Caco-2 (cell line): ENCODE measurements around the gene BCOR. TPM values are rescaled to one million over a fixed set of nuclear protein-coding genes. Genes with fewer than 3 reads are reported as not detected.
A peak's percentile ranks its signal among the peaks of the same experiment; 100 is the strongest.

ENCODE experiments used
- BruUV-seq: library from RNA; stranded (reverse); fragments of 400-500 nt; replicated peaks from 2 replicates; lab custom pipeline; 2021; lab: Mats Ljungman, UMichigan
- CTCF ChIA-PET: fragments of 300-600 bp; sonication (Branson Sonifier 250); formaldehyde crosslinking; loops from one replicate; lab custom pipeline; 2022; ENCODE audit warnings: antibody characterized with exemption; lab: Charles Lee
- POLR2A ChIA-PET: fragments of 300-600 bp; sonication (Branson Sonifier 250); formaldehyde crosslinking; loops from one replicate; lab custom pipeline; 2022; ENCODE audit warnings: antibody characterized with exemption; lab: Charles Lee
- DNase-seq, 2 experiments: peaks; one replicate each; pipeline versions ENCODE4 v3.0.0 to v3.0.0-alpha.2; 2020 to 2022
- H3K27me3 ChIP-seq: replicated peaks from 2 replicates; pipeline ENCODE4 v1.6.0; 2011; ENCODE audit warnings: low read length; ENCODE audit not compliant: control insufficient read depth, insufficient read depth
- H3K36me3 ChIP-seq: 2 replicates; pipeline ENCODE4 v1.5.1; 2011; ENCODE audit warnings: low read length; ENCODE audit not compliant: control insufficient read depth, insufficient read depth
- H3K4me1 ChIP-seq: fragments of 250-450 bp; sonication (Bioruptor Pico); 2 replicates; pipeline ENCODE4 v1.5.1; 2020; ENCODE audit warnings: mild to moderate bottlenecking
- H3K4me3 ChIP-seq: 2 replicates; pipeline ENCODE4 v1.5.1; 2011; ENCODE audit warnings: low read depth, mild to moderate bottlenecking, control low read depth, low read length
- H3K9me3 ChIP-seq: fragments of 250-450 bp; sonication (Bioruptor Pico); 2 replicates; pipeline ENCODE4 v1.5.1; 2020; ENCODE audit warnings: mild to moderate bottlenecking, moderate library complexity
- H3K27ac Mint-ChIP-seq: one replicate; pipeline ENCODE4 v1.8.0; 2022; ENCODE audit warnings: mixed read lengths; ENCODE audit not compliant: unreplicated experiment
- H3K27me3 Mint-ChIP-seq: one replicate; pipeline ENCODE4 v1.8.0; 2022; ENCODE audit warnings: mixed read lengths; ENCODE audit not compliant: insufficient read depth, unreplicated experiment
- H3K36me3 Mint-ChIP-seq: one replicate; pipeline ENCODE4 v1.8.0; 2022; ENCODE audit warnings: mild to moderate bottlenecking, mixed read lengths; ENCODE audit not compliant: insufficient read depth, unreplicated experiment
- H3K4me1 Mint-ChIP-seq: one replicate; pipeline ENCODE4 v1.8.0; 2022; ENCODE audit warnings: low read depth, mixed read lengths; ENCODE audit not compliant: unreplicated experiment
- H3K4me3 Mint-ChIP-seq: one replicate; pipeline ENCODE4 v1.8.0; 2022; ENCODE audit warnings: mild to moderate bottlenecking, moderate library complexity, mixed read lengths; ENCODE audit not compliant: unreplicated experiment
- H3K9me3 Mint-ChIP-seq: one replicate; pipeline ENCODE4 v1.8.0; 2022; ENCODE audit warnings: mixed read lengths; ENCODE audit not compliant: unreplicated experiment
- CTCF ChIP-seq, 2 experiments: fragments of 200-600 bp in 1 of 2; IDR thresholded peaks; 1 replicate in 1 of 2; 2 replicates in 1 of 2; pipeline versions ENCODE4 v1.5.1 to v1.8.0; 2011 to 2022; ENCODE audit warnings: antibody characterized with exemption in 1 of 2, control low read depth in 1 of 2, inconsistent platforms in 1 of 2, low read depth in 1 of 2, low read length in 1 of 2, mild to moderate bottlenecking in 1 of 2, moderate library complexity in 1 of 2; ENCODE audit not compliant: insufficient read depth in 1 of 2, severe bottlenecking in 1 of 2, unreplicated experiment in 1 of 2
- intact Hi-C: fragments of 100-400 bp; cut with micrococcal nuclease; formaldehyde crosslinking; loops from one replicate; pipeline ENCODE4 v1.10.0; 2022; ENCODE audit not compliant: unreplicated experiment
- total RNA-seq: library from RNA; stranded (reverse); gene quantifications from 2 replicates; pipeline ENCODE4 v1.2.3, GENCODE V29; 2022

Gene BCOR
- total RNA-seq, 1 experiment from 2014 or later = 16.2 TPM

- ChIA-PET CTCF (interaction anchor here (0.7 to 0.8 kb wide), 2 partner anchors 10 to 162 kb away, joined by 4 to 8 read pairs; no protein-coding TSS in a partner anchor), POLR2A (interaction anchor here (0.6 kb wide), 1 partner anchor 83 kb away, joined by 4 read pairs; no protein-coding TSS in a partner anchor)
Observed at GRCh38 chrX:40010550-40011321, 87.0 kb downstream of the BCOR start.

GRCh38 chrX:40009890-40010289, 87.9 kb downstream of the BCOR start:
- POLR2A ChIA-PET = no interaction called here
- no peak overlapping the region for H3K4me3 ChIP-seq

More at GRCh38 chrX:40010550-40011321, 87.0 kb downstream of the BCOR start:
- DNase-seq = no peak
- Histone ChIP-seq H3K36me3 (no peaks in the 10 kb centered on the region), H3K4me3 (no peak overlapping the region), H3K4me1 (peaks cover 20% of the 10 kb centered on the region), H3K27me3 (no peaks in the 10 kb centered on the region), H3K9me3 (no peaks in the 10 kb centered on the region)
- peaks cover 17% of the 10 kb centered on the region for H3K36me3 Mint-ChIP-seq
- H3K4me1 Mint-ChIP-seq = peaks cover 8% of the 10 kb centered on the region
- no peak overlapping the region for H3K27ac Mint-ChIP-seq
- BruUV-seq = no TSS peak
- H3K9me3 Mint-ChIP-seq = no peaks in the 10 kb centered on the region
- intact Hi-C loops = loop anchor here (5.0 to 10.0 kb wide), 3 partner anchors 142 to 254 kb away; no protein-coding TSS in a partner anchor
- peak overlapping the region; percentile 55 for H3K4me3 Mint-ChIP-seq
- no peaks in the 10 kb centered on the region for H3K27me3 Mint-ChIP-seq
- TF ChIP-seq CTCF (IDR thresholded peaks at IDR 0.05; ENCODE audit: insufficient read depth in 1 of 2, low read depth in 1 of 2, low read length in 1 of 2, severe bottlenecking in 1 of 2, unreplicated experiment in 1 of 2) = no peak

More at GRCh38 chrX:40009890-40010289, 87.9 kb downstream of the BCOR start:
- Histone ChIP-seq H3K9me3 (no peaks in the 10 kb centered on the region), H3K36me3 (no peaks in the 10 kb centered on the region), H3K4me1 (peaks cover 15% of the 10 kb centered on the region; the same call in 1 of the 2 replicates), H3K27me3 (no peaks in the 10 kb centered on the region)
- Mint-ChIP-seq H3K27me3 (no peaks in the 10 kb centered on the region), H3K27ac (no peak overlapping the region), H3K36me3 (peaks cover 17% of the 10 kb centered on the region), H3K9me3 (no peaks in the 10 kb centered on the region), H3K4me1 (peaks cover 8% of the 10 kb centered on the region), H3K4me3 (no peak overlapping the region)
- TF ChIP-seq CTCF (IDR thresholded peaks at IDR 0.05; ENCODE audit: insufficient read depth in 1 of 2, low read depth in 1 of 2, low read length in 1 of 2, severe bottlenecking in 1 of 2, unreplicated experiment in 1 of 2) = no peak
- no TSS peak for BruUV-seq
- CTCF ChIA-PET = no interaction called here
- no peak for DNase-seq
- intact Hi-C loops = loop anchor here (5.0 to 10.0 kb wide), 4 partner anchors 142 to 355 kb away; no protein-coding TSS in a partner anchor
